Measurements from ENCODE around the gene OR1D5.
"Not testable (repeated sequence)": the region's sequence is repeated elsewhere in the genome, so short reads cannot be mapped to it uniquely, and the experiment has no call there.

DNA sequence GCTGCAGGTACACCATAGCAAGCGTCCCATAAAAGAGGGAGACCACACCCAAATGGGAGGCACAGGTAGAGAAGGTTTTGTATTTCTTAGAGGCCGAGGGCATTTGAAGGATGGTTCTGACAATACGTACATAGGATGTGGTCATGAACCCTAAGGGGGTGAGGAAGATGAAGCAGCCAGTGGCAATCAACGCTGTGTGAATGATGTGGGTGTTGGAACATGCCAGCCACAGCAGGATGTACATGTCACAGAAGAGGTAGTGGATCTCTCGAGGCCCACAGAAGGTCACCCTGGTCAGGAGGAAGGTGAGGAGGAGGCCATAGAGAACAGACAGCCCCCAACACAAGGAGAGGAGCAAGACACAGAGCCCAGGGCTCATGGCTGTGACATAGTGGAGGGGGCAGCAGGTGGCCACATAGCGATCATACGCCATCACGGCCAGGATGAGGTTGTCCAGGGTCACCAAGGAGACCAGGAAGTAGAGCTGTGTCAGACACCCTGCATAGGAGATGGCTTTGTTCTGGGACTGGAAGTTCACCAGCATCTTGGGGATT lies 506 bp downstream of the OR1D5 start:
- TF ChIP-seq, protein P1, sequence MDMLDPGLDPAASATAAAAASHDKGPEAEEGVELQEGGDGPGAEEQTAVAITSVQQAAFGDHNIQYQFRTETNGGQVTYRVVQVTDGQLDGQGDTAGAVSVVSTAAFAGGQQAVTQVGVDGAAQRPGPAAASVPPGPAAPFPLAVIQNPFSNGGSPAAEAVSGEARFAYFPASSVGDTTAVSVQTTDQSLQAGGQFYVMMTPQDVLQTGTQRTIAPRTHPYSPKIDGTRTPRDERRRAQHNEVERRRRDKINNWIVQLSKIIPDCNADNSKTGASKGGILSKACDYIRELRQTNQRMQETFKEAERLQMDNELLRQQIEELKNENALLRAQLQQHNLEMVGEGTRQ (IDR thresholded peaks at IDR 0.05), result not testable (repeated sequence)
- TF ChIP-seq, protein P2, sequence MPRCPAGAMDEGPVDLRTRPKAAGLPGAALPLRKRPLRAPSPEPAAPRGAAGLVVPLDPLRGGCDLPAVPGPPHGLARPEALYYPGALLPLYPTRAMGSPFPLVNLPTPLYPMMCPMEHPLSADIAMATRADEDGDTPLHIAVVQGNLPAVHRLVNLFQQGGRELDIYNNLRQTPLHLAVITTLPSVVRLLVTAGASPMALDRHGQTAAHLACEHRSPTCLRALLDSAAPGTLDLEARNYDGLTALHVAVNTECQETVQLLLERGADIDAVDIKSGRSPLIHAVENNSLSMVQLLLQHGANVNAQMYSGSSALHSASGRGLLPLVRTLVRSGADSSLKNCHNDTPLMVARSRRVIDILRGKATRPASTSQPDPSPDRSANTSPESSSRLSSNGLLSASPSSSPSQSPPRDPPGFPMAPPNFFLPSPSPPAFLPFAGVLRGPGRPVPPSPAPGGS (IDR thresholded peaks at IDR 0.05), result not testable (repeated sequence)
- TF ChIP-seq, protein P3, sequence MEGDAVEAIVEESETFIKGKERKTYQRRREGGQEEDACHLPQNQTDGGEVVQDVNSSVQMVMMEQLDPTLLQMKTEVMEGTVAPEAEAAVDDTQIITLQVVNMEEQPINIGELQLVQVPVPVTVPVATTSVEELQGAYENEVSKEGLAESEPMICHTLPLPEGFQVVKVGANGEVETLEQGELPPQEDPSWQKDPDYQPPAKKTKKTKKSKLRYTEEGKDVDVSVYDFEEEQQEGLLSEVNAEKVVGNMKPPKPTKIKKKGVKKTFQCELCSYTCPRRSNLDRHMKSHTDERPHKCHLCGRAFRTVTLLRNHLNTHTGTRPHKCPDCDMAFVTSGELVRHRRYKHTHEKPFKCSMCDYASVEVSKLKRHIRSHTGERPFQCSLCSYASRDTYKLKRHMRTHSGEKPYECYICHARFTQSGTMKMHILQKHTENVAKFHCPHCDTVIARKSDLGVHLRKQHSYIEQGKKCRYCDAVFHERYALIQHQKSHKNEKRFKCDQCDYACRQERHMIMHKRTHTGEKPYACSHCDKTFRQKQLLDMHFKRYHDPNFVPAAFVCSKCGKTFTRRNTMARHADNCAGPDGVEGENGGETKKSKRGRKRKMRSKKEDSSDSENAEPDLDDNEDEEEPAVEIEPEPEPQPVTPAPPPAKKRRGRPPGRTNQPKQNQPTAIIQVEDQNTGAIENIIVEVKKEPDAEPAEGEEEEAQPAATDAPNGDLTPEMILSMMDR (IDR thresholded peaks at IDR 0.05), result not testable (repeated sequence)
- TF ChIP-seq, protein P4, sequence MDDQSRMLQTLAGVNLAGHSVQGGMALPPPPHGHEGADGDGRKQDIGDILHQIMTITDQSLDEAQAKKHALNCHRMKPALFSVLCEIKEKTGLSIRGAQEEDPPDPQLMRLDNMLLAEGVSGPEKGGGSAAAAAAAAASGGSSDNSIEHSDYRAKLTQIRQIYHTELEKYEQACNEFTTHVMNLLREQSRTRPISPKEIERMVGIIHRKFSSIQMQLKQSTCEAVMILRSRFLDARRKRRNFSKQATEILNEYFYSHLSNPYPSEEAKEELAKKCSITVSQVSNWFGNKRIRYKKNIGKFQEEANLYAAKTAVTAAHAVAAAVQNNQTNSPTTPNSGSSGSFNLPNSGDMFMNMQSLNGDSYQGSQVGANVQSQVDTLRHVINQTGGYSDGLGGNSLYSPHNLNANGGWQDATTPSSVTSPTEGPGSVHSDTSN (IDR thresholded peaks at IDR 0.05), result not testable (repeated sequence)
- TF ChIP-seq JUN (IDR thresholded peaks at IDR 0.05); EP300 (IDR thresholded peaks at IDR 0.05); CEBPB (IDR thresholded peaks at IDR 0.05); SMC3 (IDR thresholded peaks at IDR 0.05); NPAS2 (CRISPR knock-in tag; IDR thresholded peaks at IDR 0.05; ENCODE audit: borderline replicate concordance); RAD21 (conservative IDR thresholded peaks at IDR 0.05 in 1 of 2, IDR thresholded peaks at IDR 0.05 in 1 of 2): not testable (repeated sequence)
- TF ChIP-seq, protein P5, sequence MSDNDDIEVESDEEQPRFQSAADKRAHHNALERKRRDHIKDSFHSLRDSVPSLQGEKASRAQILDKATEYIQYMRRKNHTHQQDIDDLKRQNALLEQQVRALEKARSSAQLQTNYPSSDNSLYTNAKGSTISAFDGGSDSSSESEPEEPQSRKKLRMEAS (IDR thresholded peaks at IDR 0.05), result not testable (repeated sequence)
- TF ChIP-seq, protein P6, sequence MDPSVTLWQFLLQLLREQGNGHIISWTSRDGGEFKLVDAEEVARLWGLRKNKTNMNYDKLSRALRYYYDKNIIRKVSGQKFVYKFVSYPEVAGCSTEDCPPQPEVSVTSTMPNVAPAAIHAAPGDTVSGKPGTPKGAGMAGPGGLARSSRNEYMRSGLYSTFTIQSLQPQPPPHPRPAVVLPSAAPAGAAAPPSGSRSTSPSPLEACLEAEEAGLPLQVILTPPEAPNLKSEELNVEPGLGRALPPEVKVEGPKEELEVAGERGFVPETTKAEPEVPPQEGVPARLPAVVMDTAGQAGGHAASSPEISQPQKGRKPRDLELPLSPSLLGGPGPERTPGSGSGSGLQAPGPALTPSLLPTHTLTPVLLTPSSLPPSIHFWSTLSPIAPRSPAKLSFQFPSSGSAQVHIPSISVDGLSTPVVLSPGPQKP (IDR thresholded peaks at IDR 0.05; ENCODE audit: low read depth, low read length), result not testable (repeated sequence)
